Heart left ventricle (tissue), 13 donors: ENCODE data around the gene DCLK1.

Experiments
- CTCF ChIP-seq, 12 donors: fragments of 200-600 bp; sonication (generic) in 4 of 12; IDR thresholded peaks; one replicate each; pipeline versions ENCODE4 v1.5.0 to v1.8.0; 2018 to 2022; ENCODE audit warnings: antibody characterized with exemption in 12 of 12, mild to moderate bottlenecking in 5 of 12
- POLR2A ChIP-seq, 2 donors: fragments of 450-650 bp; IDR thresholded peaks; one replicate each; pipeline ENCODE4 v1.6.1; 2017; ENCODE audit warnings: antibody characterized with exemption in 2 of 2, mild to moderate bottlenecking in 2 of 2, moderate library complexity in 2 of 2
- donor health status: ischemic (EF 13 %, LVEDD 7.1; RV severe dilation, severe dysfunction).
- donor health status: DM: no; HTN: yes; CAD: no.
- donor health status: DM: no; HTN: no; CAD: no.
- donor health status: ischemic (EF 25% LVEDD 6.9; RV normal size, moderate dysfunction).
- donor health status: ischemic (EF 25% LVEDD 5.7; RV mildly dilated, moderate dysfunction).
- donor health status: ischemic (EF 35%, LVEDD 5.7; RV mildly dilated, moderate dysfunction).
- donor health status: nonischemic (EF 11% LVEDD 7.7; RV severe dilation, severe dysfunction).
- donor health status: DM: yes; HTN: yes; CAD: no.
- donor health status: PGD.
- donor health status: ischemic (EF 29% LVEDD 5.4; RV normal size, mild dysfunction).
- donor health status: nonischemic (EF 23%, LVEDD 6.1; RV moderate dilation, normal function).

GRCh38 chr13:36069881-36070366 is 61.3 kb downstream of the DCLK1 start:
- no peak for TF ChIP-seq CTCF (IDR thresholded peaks at IDR 0.05)
- TF ChIP-seq POLR2A (IDR thresholded peaks at IDR 0.05): no peak
